Epithelial cell of proximal tubule (primary cell): Measurements from ENCODE around the gene B4GALNT4. TPM values are rescaled to one million over a fixed set of nuclear protein-coding genes. Genes with fewer than 3 reads are reported as not detected.

Experiments used
- DNase-seq: peaks from one replicate; pipeline ENCODE4 v3.0.0-alpha.2; 2011; ENCODE audit warnings: low read depth
- H3K4me3 ChIP-seq: 2 replicates; pipeline ENCODE4 v1.5.1; 2011; ENCODE audit warnings: low read depth, mild to moderate bottlenecking, low read length
- CTCF ChIP-seq: conservative IDR thresholded peaks from 2 replicates; pipeline ENCODE4 v1.5.1; 2012; ENCODE audit warnings: low read depth, mild to moderate bottlenecking, low read length
- total RNA-seq: library from RNA; depleted of rRNA; stranded (reverse); fragments of >200 nt; gene quantifications from 2 replicates; pipeline ENCODE4 v1.2.3, GENCODE V29; 2015

Gene B4GALNT4
- total RNA-seq, 1 donor from 2014 or later = 24.4 TPM

GRCh38 chr11:380996-381395 lies 11.7 kb downstream of the B4GALNT4 start:
- no peak for DNase-seq
- no peak overlapping the region for H3K4me3 ChIP-seq
- no peak for TF ChIP-seq CTCF

GRCh38 chr11:381501-382072 lies 12.3 kb downstream of the B4GALNT4 start:
- H3K4me3 ChIP-seq = no peak overlapping the region
- no peak for DNase-seq
- no peak for TF ChIP-seq CTCF

- no peak for DNase-seq
- no peak overlapping the region for H3K4me3 ChIP-seq
- TF ChIP-seq CTCF = no peak
These were observed 12.9 kb downstream of the B4GALNT4 start for GRCh38 chr11:382081-382629.

- DNase-seq = no peak
- no peak overlapping the region for H3K4me3 ChIP-seq
- TF ChIP-seq CTCF = no peak
These were observed 14.1 kb downstream of the B4GALNT4 start for GRCh38 chr11:383431-383830.

- no peak overlapping the region for H3K4me3 ChIP-seq
These were observed 15.2 kb downstream of the B4GALNT4 start for GRCh38 chr11:384511-384910.

GRCh38 chr11:385594-386351 lies 16.5 kb downstream of the B4GALNT4 start:
- no peak for DNase-seq
- no peak for TF ChIP-seq CTCF
- H3K4me3 ChIP-seq = no peak overlapping the region

More at GRCh38 chr11:384511-384910, 15.2 kb downstream of the B4GALNT4 start:
- no peak for DNase-seq
- no peak for TF ChIP-seq CTCF
